Mucosa of rectum (tissue), 2 donors: Measurements from ENCODE around the gene SLC12A5.

Experiments used
- H3K27ac ChIP-seq, 2 donors: one replicate each; pipeline ENCODE4 v1.7.0; 2013; ENCODE audit warnings: inconsistent platforms in 2 of 2, low read depth in 2 of 2, low read length in 2 of 2
- H3K27me3 ChIP-seq, 2 donors: one replicate each; pipeline ENCODE4 v1.7.0; 2013; ENCODE audit warnings: low read length in 2 of 2; ENCODE audit not compliant: control insufficient read depth in 2 of 2, insufficient read depth in 2 of 2
- H3K36me3 ChIP-seq, 2 donors: one replicate each; pipeline ENCODE4 v1.7.0; 2013; ENCODE audit warnings: low read length in 2 of 2; ENCODE audit not compliant: control insufficient read depth in 2 of 2, insufficient read depth in 2 of 2
- H3K4me1 ChIP-seq, 2 donors: one replicate each; pipeline ENCODE4 v1.7.0; 2013; ENCODE audit warnings: low read length in 2 of 2, mild to moderate bottlenecking in 1 of 2; ENCODE audit not compliant: control insufficient read depth in 2 of 2, insufficient read depth in 2 of 2
- H3K4me3 ChIP-seq, 2 donors: one replicate each; pipeline ENCODE4 v1.7.0; 2013; ENCODE audit warnings: low read length in 2 of 2
- H3K9ac ChIP-seq, 2 donors: one replicate each; pipeline ENCODE4 v1.7.0; 2013; ENCODE audit warnings: low read length in 2 of 2, low read depth in 1 of 2, mild to moderate bottlenecking in 1 of 2
- H3K9me3 ChIP-seq, 2 donors: one replicate each; pipeline ENCODE4 v1.7.0; 2013; ENCODE audit warnings: low read length in 2 of 2; ENCODE audit not compliant: control insufficient read depth in 2 of 2
- donor health status: healthy.
- donor health status: Normal muscosa, but diverticular disease.

Gene SLC12A5

GRCh38 chr20:46006022-46006705 lies 22.9 kb upstream of the SLC12A5 start:
- Histone ChIP-seq H3K27ac (no peak overlapping the region), H3K9me3 (no peaks in the 10 kb centered on the region), H3K4me1 (peaks cover 0 to 5% of the 10 kb centered on the region in 2 donors), H3K27me3 (peaks cover 18 to 22% of the 10 kb centered on the region in 2 donors), H3K4me3 (no peak overlapping the region), H3K9ac (no peak overlapping the region), H3K36me3 (no peaks in the 10 kb centered on the region)

GRCh38 chr20:46006964-46007363 lies 22.1 kb upstream of the SLC12A5 start:
- Histone ChIP-seq H3K9me3 (no peaks in the 10 kb centered on the region), H3K9ac (no peak overlapping the region), H3K4me1 (peaks cover 0 to 5% of the 10 kb centered on the region in 2 donors), H3K27me3 (peaks cover 25 to 30% of the 10 kb centered on the region in 2 donors), H3K27ac (no peak overlapping the region), H3K4me3 (no peak overlapping the region), H3K36me3 (no peaks in the 10 kb centered on the region)

GRCh38 chr20:46007671-46008070 lies 21.3 kb upstream of the SLC12A5 start:
- Histone ChIP-seq H3K27me3 (peaks cover 25 to 33% of the 10 kb centered on the region in 2 donors), H3K9ac (no peak overlapping the region), H3K4me3 (no peak overlapping the region), H3K9me3 (no peaks in the 10 kb centered on the region), H3K4me1 (peaks cover 0 to 5% of the 10 kb centered on the region in 2 donors), H3K36me3 (no peaks in the 10 kb centered on the region), H3K27ac (no peak overlapping the region)

GRCh38 chr20:46009816-46010215 lies 19.2 kb upstream of the SLC12A5 start:
- Histone ChIP-seq H3K9ac (no peak overlapping the region), H3K4me1 (peaks cover under 1 to 5% of the 10 kb centered on the region in 2 donors), H3K27me3 (peaks cover 33 to 43% of the 10 kb centered on the region in 2 donors), H3K36me3 (no peaks in the 10 kb centered on the region), H3K27ac (no peak overlapping the region), H3K4me3 (no peak overlapping the region), H3K9me3 (no peaks in the 10 kb centered on the region)

GRCh38 chr20:46010491-46011391 lies 18.3 kb upstream of the SLC12A5 start:
- H3K27ac ChIP-seq, result peak overlapping the region in 1 of 2 donors; percentile 16
- H3K4me3 ChIP-seq, result peak overlapping the region in 1 of 2 donors; percentile 37
- H3K27me3 ChIP-seq, result peaks cover 33 to 44% of the 10 kb centered on the region in 2 donors
- H3K36me3 ChIP-seq, result no peaks in the 10 kb centered on the region
- H3K9ac ChIP-seq, result no peak overlapping the region
- no peaks in the 10 kb centered on the region for H3K9me3 ChIP-seq
- H3K4me1 ChIP-seq, result peaks cover 0 to 4% of the 10 kb centered on the region in 2 donors

- Histone ChIP-seq H3K27me3 (peaks cover 30 to 45% of the 10 kb centered on the region in 2 donors), H3K9ac (no peak overlapping the region), H3K27ac (no peak overlapping the region), H3K4me3 (no peak overlapping the region), H3K9me3 (no peaks in the 10 kb centered on the region), H3K36me3 (no peaks in the 10 kb centered on the region), H3K4me1 (peaks cover 0 to 4% of the 10 kb centered on the region in 2 donors)
Observed at GRCh38 chr20:46011631-46012482, 17.2 kb upstream of the SLC12A5 start.

- Histone ChIP-seq H3K36me3 (no peaks in the 10 kb centered on the region), H3K4me1 (peaks cover 0 to 4% of the 10 kb centered on the region in 2 donors), H3K27me3 (peaks cover 30 to 41% of the 10 kb centered on the region in 2 donors)
Observed at GRCh38 chr20:46012921-46013320, 16.1 kb upstream of the SLC12A5 start.

GRCh38 chr20:46013322-46013828 lies 15.6 kb upstream of the SLC12A5 start:
- H3K27me3 ChIP-seq, result peaks cover 30 to 41% of the 10 kb centered on the region in 2 donors
- no peak overlapping the region for H3K9ac ChIP-seq
- no peak overlapping the region for H3K4me3 ChIP-seq
- peaks cover 0 to 4% of the 10 kb centered on the region in 2 donors for H3K4me1 ChIP-seq
- no peak overlapping the region for H3K27ac ChIP-seq
- no peaks in the 10 kb centered on the region for H3K36me3 ChIP-seq
- H3K9me3 ChIP-seq, result no peaks in the 10 kb centered on the region

More at GRCh38 chr20:46012921-46013320, 16.1 kb upstream of the SLC12A5 start:
- no peak overlapping the region for H3K27ac ChIP-seq
- no peak overlapping the region for H3K9ac ChIP-seq
- no peaks in the 10 kb centered on the region for H3K9me3 ChIP-seq
- no peak overlapping the region for H3K4me3 ChIP-seq

- H3K9ac ChIP-seq, result no peak overlapping the region
- peaks cover 24 to 43% of the 10 kb centered on the region in 2 donors for H3K27me3 ChIP-seq
- H3K36me3 ChIP-seq, result no peaks in the 10 kb centered on the region
- H3K4me1 ChIP-seq, result peaks cover 0 to 4% of the 10 kb centered on the region in 2 donors
- no peak overlapping the region for H3K4me3 ChIP-seq
- no peak overlapping the region for H3K27ac ChIP-seq
- H3K9me3 ChIP-seq, result no peaks in the 10 kb centered on the region
Observed at GRCh38 chr20:46013829-46014516, 15.0 kb upstream of the SLC12A5 start.
